H1 (cell line): ENCODE results near the gene JAKMIP1.

ENCODE experiments used
- EZH2 ChIP-seq: fragments of 200-600 bp; sonication (generic); IDR thresholded peaks from 2 replicates; pipeline ENCODE4 v1.7.1; 2012; ENCODE audit warnings: low read depth, mild to moderate bottlenecking, moderate library complexity, low read length, inconsistent platforms; ENCODE audit not compliant: severe bottlenecking
- TAF1 ChIP-seq: IDR thresholded peaks from 2 replicates; pipeline ENCODE4 v1.6.1; 2011; ENCODE audit warnings: mild to moderate bottlenecking, low read depth, low read length
- TF ChIP-seq, protein P1 (sequence below): IDR thresholded peaks from 2 replicates; pipeline ENCODE4 v1.6.1; 2012; ENCODE audit warnings: inconsistent platforms

- TF ChIP-seq, protein P1, sequence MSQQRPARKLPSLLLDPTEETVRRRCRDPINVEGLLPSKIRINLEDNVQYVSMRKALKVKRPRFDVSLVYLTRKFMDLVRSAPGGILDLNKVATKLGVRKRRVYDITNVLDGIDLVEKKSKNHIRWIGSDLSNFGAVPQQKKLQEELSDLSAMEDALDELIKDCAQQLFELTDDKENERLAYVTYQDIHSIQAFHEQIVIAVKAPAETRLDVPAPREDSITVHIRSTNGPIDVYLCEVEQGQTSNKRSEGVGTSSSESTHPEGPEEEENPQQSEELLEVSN: no peak
- TF ChIP-seq EZH2: no peak
- no peak for TF ChIP-seq TAF1
These were observed 47.3 kb downstream of the JAKMIP1 start for GRCh38 chr4:6152869-6153705.
